ENCODE data around the gene IL31.
A peak's percentile ranks its signal among the peaks of the same experiment; 100 is the strongest.
"Not testable (repeated sequence)": the region's sequence is repeated elsewhere in the genome, so short reads cannot be mapped to it uniquely, and the experiment has no call there.

IL31 gene
- total RNA-seq = 0 to 0.22 reads per million in 2 experiments

- DNase-seq (ENCODE audit: low read depth) = no peak
Observed at GRCh38 chr12:122174155-122174845, at the start of gene IL31. TSS of gene IL31 (minus strand) at chr12:122174221. CDS start at chr12:122174172, 49 bp downstream.

- no peak for DNase-seq (ENCODE audit: low read depth)
Observed at GRCh38 chr12:122216445-122216844, 42.4 kb upstream of the IL31 start.

GRCh38 chr12:122215771-122216170, 41.8 kb upstream of the IL31 start:
- no peak for DNase-seq (ENCODE audit: low read depth)

GRCh38 chr12:122208073-122208820, 34.2 kb upstream of the IL31 start:
- no peak for DNase-seq (ENCODE audit: low read depth)

GRCh38 chr12:122207391-122207790, 33.4 kb upstream of the IL31 start:
- no peak for DNase-seq (ENCODE audit: low read depth)

- DNase-seq (ENCODE audit: low read depth) = no peak
Observed at GRCh38 chr12:122206976-122207375, 33.0 kb upstream of the IL31 start.

GRCh38 chr12:122206111-122206881, 32.3 kb upstream of the IL31 start:
- DNase-seq (ENCODE audit: low read depth) = no peak

- DNase-seq (ENCODE audit: low read depth) = no peak
Observed at GRCh38 chr12:122205053-122205925, 31.3 kb upstream of the IL31 start.

GRCh38 chr12:122204167-122205052, 30.4 kb upstream of the IL31 start:
- DNase-seq (ENCODE audit: low read depth) = no peak

- peak; percentile 61 for DNase-seq (ENCODE audit: low read depth)
Observed at GRCh38 chr12:122203301-122204166, 29.5 kb upstream of the IL31 start, which contains the start of gene B3GNT4. TSS of gene B3GNT4 (plus strand) at chr12:122203709. CDS start at chr12:122204619, 910 bp downstream.

GRCh38 chr12:122202811-122203210, 28.8 kb upstream of the IL31 start:
- not testable (repeated sequence) for DNase-seq (ENCODE audit: low read depth)

- no peak for DNase-seq (ENCODE audit: low read depth)
Observed at GRCh38 chr12:122202017-122202416, 28.0 kb upstream of the IL31 start.

- no peak for DNase-seq (ENCODE audit: low read depth)
Observed at GRCh38 chr12:122201381-122201780, 27.4 kb upstream of the IL31 start.

GRCh38 chr12:122200541-122201175, 26.6 kb upstream of the IL31 start:
- no peak for DNase-seq (ENCODE audit: low read depth)

- DNase-seq (ENCODE audit: low read depth) = no peak
Observed at GRCh38 chr12:122199484-122200355, 25.7 kb upstream of the IL31 start.

GRCh38 chr12:122197612-122197966, 23.6 kb upstream of the IL31 start:
- no peak for DNase-seq (ENCODE audit: low read depth)

- DNase-seq (ENCODE audit: low read depth) = no peak
Observed at GRCh38 chr12:122195405-122195804, 21.4 kb upstream of the IL31 start.

- DNase-seq (ENCODE audit: low read depth) = no peak
Observed at GRCh38 chr12:122194804-122195203, 20.8 kb upstream of the IL31 start.

Data from T follicular helper cell (primary cell).